Stomach (tissue), 9 donors: Measurements from ENCODE around the gene METRNL. TPM values are rescaled to one million over a fixed set of nuclear protein-coding genes. Genes with fewer than 3 reads are reported as not detected.
A peak's percentile ranks its signal among the peaks of the same experiment; 100 is the strongest.
"Not testable (repeated sequence)": the region's sequence is repeated elsewhere in the genome, so short reads cannot be mapped to it uniquely, and the experiment has no call there.

Source experiments
- DNase-seq, 2 donors: peaks; one replicate each; pipeline versions ENCODE4 v3.0.0 to v3.0.0-alpha.2; 2013 to 2019
- H3K27ac ChIP-seq, 5 donors: fragments of 200-600 bp in 4 of 5; sonication (generic) in 4 of 5; one replicate each; pipeline ENCODE4 v1.5.1; 2013 to 2019; ENCODE audit warnings: mild to moderate bottlenecking in 1 of 5, moderate library complexity in 1 of 5
- H3K27me3 ChIP-seq, 3 donors: fragments of 200-600 bp; sonication (generic); one replicate each; pipeline ENCODE4 v1.5.1; 2017 to 2019; ENCODE audit warnings: mixed run types in 1 of 3
- H3K36me3 ChIP-seq, 4 donors: fragments of 200-600 bp; sonication (generic); 1 replicate in 3 of 4; 2 replicates in 1 of 4; pipeline ENCODE4 v1.5.1; 2016 to 2019
- H3K4me1 ChIP-seq, 4 donors: fragments of 200-600 bp; sonication (generic); one replicate each; pipeline ENCODE4 v1.5.1; 2016 to 2019
- H3K4me3 ChIP-seq, 4 donors: fragments of 200-600 bp; sonication (generic) in 3 of 4; one replicate each; pipeline ENCODE4 v1.5.1; 2016 to 2019; ENCODE audit warnings: mild to moderate bottlenecking in 1 of 4
- H3K9me3 ChIP-seq, 4 donors: fragments of 200-600 bp; sonication (generic); one replicate each; pipeline ENCODE4 v1.5.1; 2016 to 2019
- CTCF ChIP-seq, 7 experiments: fragments of 450-650 bp in 4 of 7; fragments of 200-600 bp in 3 of 7; sonication (generic) in 3 of 7; IDR thresholded peaks; one replicate each; pipeline ENCODE4 v1.5.1; 2016 to 2019; ENCODE audit warnings: antibody characterized with exemption in 7 of 7, control low read depth in 2 of 7, mild to moderate bottlenecking in 1 of 7
- EP300 ChIP-seq: sonication (generic); formaldehyde crosslinking; IDR thresholded peaks from one replicate; pipeline ENCODE4 v1.6.1; 2017; ENCODE audit warnings: antibody characterized with exemption
- POLR2A ChIP-seq, 4 donors: fragments of 450-650 bp; IDR thresholded peaks; one replicate each; pipeline ENCODE4 v1.6.1; 2016; ENCODE audit warnings: antibody characterized with exemption in 4 of 4, control low read depth in 2 of 4, mild to moderate bottlenecking in 1 of 4, moderate library complexity in 1 of 4
- POLR2AphosphoS5 ChIP-seq, 3 donors: sonication (generic); formaldehyde crosslinking; IDR thresholded peaks; one replicate each; pipeline ENCODE4 v1.6.1; 2016; ENCODE audit warnings: antibody characterized with exemption in 3 of 3
- WGBS, 5 donors: extraction: QIAGEN DNeasy Blood & Tissue Kit in 3 of 5; methylation state at CpG; one replicate each; pipeline versions ENCODE4 v1.1.5 to v1.1.7; 2013 to 2018; 5-methylcytosine and 5-hydroxymethylcytosine counted together
- intact Hi-C: fragments of 100-400 bp; cut with DNase I; formaldehyde crosslinking; loops from one replicate; pipeline ENCODE4 v1.15.1; 2023; ENCODE audit warnings: low total_unique reads
- polyA plus RNA-seq, 3 donors: library from polyadenylated mRNA; stranded (reverse); fragments of 200-250 nt; gene quantifications; one replicate each; pipeline ENCODE4 v1.2.3, GENCODE V29; 2013
- total RNA-seq, 5 donors: library from RNA; depleted of rRNA; stranded (reverse); fragments of >200 nt; gene quantifications; one replicate each; pipeline versions ENCODE4 v1.1.0 to v1.2.3, GENCODE V29; 2014 to 2016
- donor health status: healthy with polysubstance abuse.
- donor health status: Bipolar disorder and iron deficiency.
- donor health status: healthy.

Gene METRNL
- total and polyA plus RNA-seq, 8 donors = 25.7 to 452 (median 42.5) TPM

- intact Hi-C loops = no loop called here
- no peak overlapping the region for H3K27ac ChIP-seq
- no peaks in the 10 kb centered on the region for H3K27me3 ChIP-seq
- WGBS, 5 donors = 71 to 79% (median 77%) methylated on average over 33 to 37 of the region's 37 CpGs
- H3K4me1 ChIP-seq = peaks cover 5 to 18% (median 13%) of the 10 kb centered on the region in 4 donors
- H3K36me3 ChIP-seq = no peaks in the 10 kb centered on the region
- TF ChIP-seq POLR2AphosphoS5 (IDR thresholded peaks at IDR 0.05) (peak in 1 of 3 donors; percentile 68), EP300 (no peak)
- H3K4me3 ChIP-seq = no peak overlapping the region
- peak; percentile 82 to 91 for DNase-seq
- no peaks in the 10 kb centered on the region for H3K9me3 ChIP-seq
Observed at GRCh38 chr17:83064732-83065659, 14.4 kb upstream of the METRNL start.

DNA sequence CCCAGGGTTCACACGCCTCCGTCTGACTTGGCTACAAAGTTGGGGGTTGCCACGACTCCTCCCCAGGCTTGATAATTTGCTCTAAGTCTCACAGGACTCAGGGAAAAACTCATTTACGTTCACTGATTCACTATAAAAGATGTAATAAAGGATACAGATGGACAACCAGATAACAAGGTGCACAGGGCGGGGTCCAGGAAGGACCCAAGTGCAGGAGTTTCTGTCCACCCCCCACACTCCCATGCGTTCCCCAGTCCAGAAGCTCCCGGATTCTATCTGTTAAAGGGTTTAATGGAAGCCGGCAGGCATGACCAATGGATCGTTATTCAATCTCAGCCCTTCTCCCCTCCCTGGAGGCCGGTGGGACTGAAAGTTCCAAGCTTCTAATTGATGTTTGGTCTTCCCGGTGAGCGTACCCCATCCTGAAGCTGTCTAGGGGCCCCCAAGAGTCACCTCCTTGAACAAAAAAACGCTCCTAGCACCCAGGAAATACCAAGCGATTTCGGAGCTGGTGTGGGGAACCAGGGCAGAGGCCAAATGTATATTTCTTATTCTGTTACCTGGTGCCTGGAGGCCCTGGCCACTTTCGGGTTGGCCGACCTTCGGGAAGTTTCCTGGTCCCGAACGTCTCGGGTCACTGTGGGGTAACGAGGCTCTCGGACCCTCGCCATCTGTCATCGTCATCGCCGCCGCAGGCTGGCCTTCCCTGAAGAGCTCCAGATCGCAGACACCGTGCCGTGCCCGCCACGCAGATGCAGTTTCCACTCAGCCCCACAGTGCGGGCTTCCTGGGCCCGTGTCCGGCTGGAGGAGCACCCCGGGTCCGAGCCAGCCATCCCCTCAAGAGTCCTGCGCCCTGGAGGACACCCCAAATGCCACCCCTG lies 13.5 kb upstream of the METRNL start:
- H3K27ac ChIP-seq = no peak overlapping the region
- TF ChIP-seq POLR2A (IDR thresholded peaks at IDR 0.05) (no peak), EP300 (no peak), CTCF (IDR thresholded peaks at IDR 0.05) (no peak), POLR2AphosphoS5 (IDR thresholded peaks at IDR 0.05) (no peak)
- no peak overlapping the region for H3K4me3 ChIP-seq
- DNase-seq = peak in 1 of 2 donors; percentile 22
- no peaks in the 10 kb centered on the region for H3K27me3 ChIP-seq
- WGBS, 5 donors = 92 to 96% (median 93%) methylated on average over 38 to 39 of the region's 39 CpGs
- intact Hi-C loops = no loop called here
- H3K9me3 ChIP-seq = no peaks in the 10 kb centered on the region
- H3K36me3 ChIP-seq = no peaks in the 10 kb centered on the region
- H3K4me1 ChIP-seq = peaks cover 5 to 18% (median 13%) of the 10 kb centered on the region in 4 donors

- 70 to 91% (median 81%) methylated on average over 8 to 19 of the region's 19 CpGs for WGBS, 5 donors
- peaks cover 5 to 18% (median 13%) of the 10 kb centered on the region in 4 donors for H3K4me1 ChIP-seq
- H3K36me3 ChIP-seq, H3K4me3 ChIP-seq, intact Hi-C loops, H3K27ac ChIP-seq, H3K27me3 ChIP-seq, H3K9me3 ChIP-seq, DNase-seq: not testable (repeated sequence)
Observed at GRCh38 chr17:83066543-83066890, 12.9 kb upstream of the METRNL start.

- H3K4me3 ChIP-seq = no peak overlapping the region
- peaks cover 5 to 18% (median 13%) of the 10 kb centered on the region in 4 donors for H3K4me1 ChIP-seq
- H3K36me3 ChIP-seq = no peaks in the 10 kb centered on the region
- no peaks in the 10 kb centered on the region for H3K9me3 ChIP-seq
- TF ChIP-seq POLR2A (IDR thresholded peaks at IDR 0.05) (no peak), EP300 (no peak), POLR2AphosphoS5 (IDR thresholded peaks at IDR 0.05) (no peak), CTCF (IDR thresholded peaks at IDR 0.05) (no peak)
- no peaks in the 10 kb centered on the region for H3K27me3 ChIP-seq
- H3K27ac ChIP-seq = no peak overlapping the region
- WGBS, 5 donors = 90 to 99% (median 93%) methylated on average over 18 to 29 of the region's 29 CpGs
- DNase-seq = peak in 1 of 2 donors; percentile 24
- intact Hi-C loops = no loop called here
Observed at GRCh38 chr17:83067071-83067717, 12.2 kb upstream of the METRNL start.

GRCh38 chr17:83067718-83068261 lies 11.6 kb upstream of the METRNL start:
- WGBS, 5 donors = 68 to 76% (median 71%) methylated on average over 10 to 29 of the region's 29 CpGs
- H3K27me3 ChIP-seq = no peaks in the 10 kb centered on the region
- TF ChIP-seq CTCF (IDR thresholded peaks at IDR 0.05) (no peak), EP300 (no peak), POLR2AphosphoS5 (IDR thresholded peaks at IDR 0.05) (no peak), POLR2A (IDR thresholded peaks at IDR 0.05) (no peak)
- no peak overlapping the region for H3K27ac ChIP-seq
- H3K4me3 ChIP-seq = no peak overlapping the region
- DNase-seq = no peak
- intact Hi-C loops = no loop called here
- no peaks in the 10 kb centered on the region for H3K36me3 ChIP-seq
- H3K9me3 ChIP-seq = no peaks in the 10 kb centered on the region
- H3K4me1 ChIP-seq = peaks cover 5 to 21% (median 15%) of the 10 kb centered on the region in 4 donors
